H9 (cell line): ENCODE results near the gene DENND1A. TPM values are rescaled to one million over a fixed set of nuclear protein-coding genes. Genes with fewer than 3 reads are reported as not detected.

ENCODE experiments used
- DNase-seq: peaks from one replicate; pipeline ENCODE4 v3.0.0-alpha.2; 2017
- H2AFZ ChIP-seq: one replicate; pipeline ENCODE4 v1.6.1; 2013; ENCODE audit warnings: mild to moderate bottlenecking, low read length, control low read depth, moderate library complexity
- H2AK5ac ChIP-seq: 2 replicates; pipeline ENCODE4 v1.6.1; 2013; ENCODE audit warnings: low read length, control low read depth, mixed read lengths; ENCODE audit not compliant: insufficient read length
- H2BK120ac ChIP-seq: one replicate; pipeline ENCODE4 v1.6.1; 2013; ENCODE audit warnings: low read depth, mild to moderate bottlenecking, low read length, control low read depth, inconsistent platforms; ENCODE audit not compliant: poor library complexity, severe bottlenecking
- H2BK12ac ChIP-seq: 2 replicates; pipeline ENCODE4 v1.6.1; 2013; ENCODE audit warnings: low read length, control low read depth, mixed read lengths, low read depth; ENCODE audit not compliant: insufficient read length
- H2BK15ac ChIP-seq: 2 replicates; pipeline ENCODE4 v1.6.1; 2013; ENCODE audit warnings: low read depth, low read length, control low read depth
- H2BK20ac ChIP-seq: one replicate; pipeline ENCODE4 v1.6.1; 2013; ENCODE audit warnings: low read depth, mild to moderate bottlenecking, low read length, control low read depth, inconsistent platforms; ENCODE audit not compliant: poor library complexity, severe bottlenecking
- H2BK5ac ChIP-seq: 2 replicates; pipeline ENCODE4 v1.6.1; 2013; ENCODE audit warnings: low read length, control low read depth, mixed read lengths; ENCODE audit not compliant: insufficient read length
- H3K14ac ChIP-seq: 2 replicates; pipeline ENCODE4 v1.6.1; 2013; ENCODE audit warnings: low read length, control low read depth; ENCODE audit not compliant: insufficient read depth
- H3K18ac ChIP-seq: 2 replicates; pipeline ENCODE4 v1.6.1; 2013; ENCODE audit warnings: low read depth, mild to moderate bottlenecking, mixed read lengths, low read length, control low read depth; ENCODE audit not compliant: insufficient read length
- H3K23ac ChIP-seq: 2 replicates; pipeline ENCODE4 v1.6.1; 2013; ENCODE audit warnings: low read length, control low read depth, mixed read lengths, low read depth; ENCODE audit not compliant: insufficient read length
- H3K23me2 ChIP-seq: 2 replicates; pipeline ENCODE4 v1.6.1; 2013; ENCODE audit warnings: low read depth, mild to moderate bottlenecking, mixed read lengths, low read length, control low read depth; ENCODE audit not compliant: insufficient read length, poor library complexity, severe bottlenecking
- H3K27ac ChIP-seq: 2 replicates; pipeline ENCODE4 v1.5.1; 2013; ENCODE audit warnings: low read length, control low read depth, mixed read lengths, low read depth; ENCODE audit not compliant: insufficient read length
- H3K27me3 ChIP-seq: 2 replicates; pipeline ENCODE4 v1.6.1; 2013; ENCODE audit warnings: low read length, control low read depth, inconsistent platforms; ENCODE audit not compliant: insufficient read depth
- H3K4ac ChIP-seq: 2 replicates; pipeline ENCODE4 v1.6.1; 2013; ENCODE audit warnings: low read depth, mild to moderate bottlenecking, control low read depth, inconsistent platforms, low read length, moderate library complexity
- H3K4me1 ChIP-seq: 2 replicates; pipeline ENCODE4 v1.6.1; 2013; ENCODE audit warnings: low read length, control low read depth, inconsistent platforms; ENCODE audit not compliant: insufficient read depth
- H3K4me2 ChIP-seq: 2 replicates; pipeline ENCODE4 v1.6.1; 2013; ENCODE audit warnings: low read length, control low read depth, mixed read lengths; ENCODE audit not compliant: insufficient read length, insufficient read depth
- H3K56ac ChIP-seq: 2 replicates; pipeline ENCODE4 v1.6.1; 2013; ENCODE audit warnings: low read depth, mild to moderate bottlenecking, mixed read lengths, low read length, control low read depth; ENCODE audit not compliant: insufficient read length
- H3K79me1 ChIP-seq: 2 replicates; pipeline ENCODE4 v1.6.1; 2013; ENCODE audit warnings: low read depth, mild to moderate bottlenecking, moderate library complexity, low read length, control low read depth, inconsistent platforms; ENCODE audit not compliant: insufficient read depth, poor library complexity, severe bottlenecking
- H3K79me2 ChIP-seq: 2 replicates; pipeline ENCODE4 v1.6.1; 2013; ENCODE audit warnings: low read length, control low read depth, inconsistent platforms; ENCODE audit not compliant: insufficient read depth
- H3K9ac ChIP-seq: 2 replicates; pipeline ENCODE4 v1.6.1; 2013; ENCODE audit warnings: low read length, control low read depth, mixed read lengths; ENCODE audit not compliant: insufficient read length; ENCODE audit errors: extremely low read depth
- H3K9me3 ChIP-seq: one replicate; pipeline ENCODE4 v1.6.1; 2013; ENCODE audit warnings: low read depth, low read length, inconsistent platforms; ENCODE audit not compliant: control insufficient read depth
- H3T11ph ChIP-seq: one replicate; pipeline ENCODE4 v1.6.1; 2013; ENCODE audit warnings: mild to moderate bottlenecking, low read length, control low read depth, inconsistent platforms
- H4K20me1 ChIP-seq: one replicate; pipeline ENCODE4 v1.6.1; 2013; ENCODE audit not compliant: control insufficient read depth, insufficient read length, insufficient read depth
- H4K5ac ChIP-seq: 2 replicates; pipeline ENCODE4 v1.6.1; 2013; ENCODE audit warnings: low read depth, mild to moderate bottlenecking, mixed read lengths, low read length, control low read depth; ENCODE audit not compliant: insufficient read length
- H4K8ac ChIP-seq: replicated peaks from 2 replicates; pipeline ENCODE4 v1.6.1; 2013; ENCODE audit warnings: low read length, control low read depth, mixed read lengths, low read depth; ENCODE audit not compliant: insufficient read length
- H4K91ac ChIP-seq: 2 replicates; pipeline ENCODE4 v1.6.1; 2013; ENCODE audit warnings: low read depth, mild to moderate bottlenecking, moderate library complexity, mixed read lengths, low read length, control low read depth; ENCODE audit not compliant: insufficient read length
- H3K27ac Mint-ChIP-seq, 3 experiments: 2 replicates in 2 of 3; 3 replicates in 1 of 3; pipeline ENCODE4 v1.8.0; 2020 to 2021; ENCODE audit warnings: mixed read lengths in 3 of 3, mild to moderate bottlenecking in 1 of 3, moderate library complexity in 1 of 3
- H3K27me3 Mint-ChIP-seq: 2 replicates; pipeline ENCODE4 v1.8.0; 2021; ENCODE audit warnings: low read depth, mild to moderate bottlenecking, moderate library complexity, mixed read lengths
- H3K36me3 Mint-ChIP-seq, 3 experiments: 2 replicates in 2 of 3; 3 replicates in 1 of 3; pipeline ENCODE4 v1.8.0; 2020 to 2021; ENCODE audit warnings: low read depth in 3 of 3, mixed read lengths in 3 of 3; ENCODE audit not compliant: insufficient read depth in 1 of 3
- H3K4me1 Mint-ChIP-seq, 2 experiments: 2 replicates each; pipeline ENCODE4 v1.8.0; 2020; ENCODE audit warnings: mixed read lengths in 2 of 2
- H3K4me3 Mint-ChIP-seq, 2 experiments: 2 replicates in 1 of 2; 3 replicates in 1 of 2; pipeline ENCODE4 v1.8.0; 2020 to 2021; ENCODE audit warnings: mild to moderate bottlenecking in 2 of 2, mixed read lengths in 2 of 2, moderate library complexity in 1 of 2
- H3K9me3 Mint-ChIP-seq, 2 experiments: 2 replicates in 1 of 2; 3 replicates in 1 of 2; pipeline ENCODE4 v1.8.0; 2020; ENCODE audit warnings: mild to moderate bottlenecking in 2 of 2, mixed read lengths in 2 of 2, moderate library complexity in 1 of 2
- WGBS: extraction: QIAGEN DNeasy Blood & Tissue Kit; methylation state at CpG from one replicate; pipeline ENCODE4 v1.1.7; 2013; ENCODE audit warnings: missing lambda C conversion rate, low lambda C conversion rate, mixed read lengths; ENCODE audit not compliant: insufficient read length; ENCODE audit errors: extremely low coverage; 5-methylcytosine and 5-hydroxymethylcytosine counted together
- total RNA-seq: library from RNA; stranded (reverse); gene quantifications from 2 replicates; pipeline ENCODE4 v1.2.1, GENCODE V29; 2021
- TF ChIP-seq, protein P1 (sequence below): fragments of 200-600 bp; sonication (generic); conservative IDR thresholded peaks from 3 replicates; pipeline ENCODE4 v1.8.0; 2021; ENCODE audit warnings: antibody characterized with exemption, mild to moderate bottlenecking

DENND1A gene
- total RNA-seq, 1 experiment from 2014 or later, result 20.4 TPM

DNA sequence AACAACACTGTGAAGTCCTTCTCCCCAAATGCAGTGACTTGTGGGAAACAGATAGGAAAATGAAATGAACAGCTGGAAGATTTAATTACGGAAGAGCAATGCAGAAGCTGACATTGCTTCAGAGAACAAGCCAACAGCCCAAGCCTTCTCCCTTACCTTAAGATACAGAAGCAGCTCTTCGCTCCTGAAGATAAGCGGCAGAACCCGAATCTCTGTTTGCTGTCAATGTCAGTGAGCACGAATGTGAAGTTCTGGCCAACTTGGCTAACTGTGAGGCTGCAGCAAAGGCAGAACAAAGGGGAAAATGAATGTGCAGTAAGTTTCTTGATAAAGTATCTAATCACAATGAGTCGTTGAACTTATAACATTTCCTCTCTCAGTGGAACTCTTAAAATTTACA lies 172.4 kb downstream of the DENND1A start:
- Histone ChIP-seq H3K79me1 (no peaks in the 10 kb centered on the region), H2AK5ac (no peak overlapping the region), H3K4me1 (peaks cover 8% of the 10 kb centered on the region; the same call in 1 of the 2 replicates), H2BK20ac (no peak overlapping the region), H3K27ac (no peak overlapping the region), H4K91ac (no peak overlapping the region), H3K9ac (no peak overlapping the region), H3K23me2 (no peaks in the 10 kb centered on the region), H3K4ac (no peak overlapping the region), H2BK12ac (no peak overlapping the region), H3K14ac (no peak overlapping the region), H4K5ac (no peak overlapping the region), H3K79me2 (no peaks in the 10 kb centered on the region), H3K56ac (no peak overlapping the region), H2BK15ac (no peak overlapping the region), H3T11ph (no peak overlapping the region), H3K23ac (no peak overlapping the region), H3K4me2 (no peak overlapping the region), H2AFZ (no peak overlapping the region), H2BK5ac (no peak overlapping the region), H3K18ac (no peak overlapping the region), H3K9me3 (no peaks in the 10 kb centered on the region), H4K8ac (no peak overlapping the region), H3K27me3 (no peaks in the 10 kb centered on the region), H4K20me1 (no peaks in the 10 kb centered on the region), H2BK120ac (no peak overlapping the region)
- Mint-ChIP-seq H3K27ac (no peak overlapping the region; a peak in 1 of 7 replicates), H3K9me3 (no peaks in the 10 kb centered on the region), H3K4me3 (no peak overlapping the region), H3K36me3 (peaks cover 0 to 2% (median 0%) of the 10 kb centered on the region in 3 experiments; a peak in 1 of 7 replicates), H3K4me1 (peaks cover 11 to 14% of the 10 kb centered on the region in 2 experiments), H3K27me3 (no peaks in the 10 kb centered on the region)
- TF ChIP-seq, protein P1, sequence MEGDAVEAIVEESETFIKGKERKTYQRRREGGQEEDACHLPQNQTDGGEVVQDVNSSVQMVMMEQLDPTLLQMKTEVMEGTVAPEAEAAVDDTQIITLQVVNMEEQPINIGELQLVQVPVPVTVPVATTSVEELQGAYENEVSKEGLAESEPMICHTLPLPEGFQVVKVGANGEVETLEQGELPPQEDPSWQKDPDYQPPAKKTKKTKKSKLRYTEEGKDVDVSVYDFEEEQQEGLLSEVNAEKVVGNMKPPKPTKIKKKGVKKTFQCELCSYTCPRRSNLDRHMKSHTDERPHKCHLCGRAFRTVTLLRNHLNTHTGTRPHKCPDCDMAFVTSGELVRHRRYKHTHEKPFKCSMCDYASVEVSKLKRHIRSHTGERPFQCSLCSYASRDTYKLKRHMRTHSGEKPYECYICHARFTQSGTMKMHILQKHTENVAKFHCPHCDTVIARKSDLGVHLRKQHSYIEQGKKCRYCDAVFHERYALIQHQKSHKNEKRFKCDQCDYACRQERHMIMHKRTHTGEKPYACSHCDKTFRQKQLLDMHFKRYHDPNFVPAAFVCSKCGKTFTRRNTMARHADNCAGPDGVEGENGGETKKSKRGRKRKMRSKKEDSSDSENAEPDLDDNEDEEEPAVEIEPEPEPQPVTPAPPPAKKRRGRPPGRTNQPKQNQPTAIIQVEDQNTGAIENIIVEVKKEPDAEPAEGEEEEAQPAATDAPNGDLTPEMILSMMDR, result no peak
- WGBS, result no CpG with 5 or more reads among the region's 6 CpGs
- no peak for DNase-seq
